ENCODE results near the gene PPP2R1B.

The PPP2R1B gene

GRCh38 chr11:111691741-111692140 is 74.4 kb downstream of the PPP2R1B start:
- no peak for DNase-seq (ENCODE audit: low read depth)

- no peak for DNase-seq (ENCODE audit: low read depth)
Measured at GRCh38 chr11:111691176-111691575, 75.0 kb downstream of the PPP2R1B start.

- DNase-seq (ENCODE audit: low read depth), result no peak
Measured at GRCh38 chr11:111688013-111688412, 78.2 kb downstream of the PPP2R1B start.

GRCh38 chr11:111684251-111684650 is 81.9 kb downstream of the PPP2R1B start:
- no peak for DNase-seq (ENCODE audit: low read depth)

GRCh38 chr11:111683806-111684205 is 82.4 kb downstream of the PPP2R1B start:
- DNase-seq (ENCODE audit: low read depth), result no peak

GRCh38 chr11:111680486-111681175 is 85.6 kb downstream of the PPP2R1B start:
- no peak for DNase-seq (ENCODE audit: low read depth)
